ENCODE measurements around the gene KCNQ1. TPM values are rescaled to one million over a fixed set of nuclear protein-coding genes. Genes with fewer than 3 reads are reported as not detected.

Gene KCNQ1
- total and polyA plus RNA-seq, 2 donors (not counting 1 experiment from before 2014, with no cell fraction given): 21.5 to 28.8 TPM

- Histone ChIP-seq H3K4me1 (ENCODE audit: control insufficient read depth in 2 of 2, insufficient read depth in 2 of 2, low read length in 2 of 2) (no peaks in the 10 kb centered on the region), H3K27ac (ENCODE audit: low read length in 2 of 2) (no peak overlapping the region), H3K79me2 (ENCODE audit: control insufficient read depth, insufficient read depth, low read length) (no peaks in the 10 kb centered on the region), H3K9me3 (ENCODE audit: control extremely low read depth in 1 of 3, control insufficient read depth in 2 of 3, insufficient read depth in 1 of 3, low read length in 2 of 3) (peaks cover 0 to 11% (median 2%) of the 10 kb centered on the region in 3 donors), H3K4me3 (ENCODE audit: control extremely low read depth in 1 of 5, extremely low read depth in 1 of 5, insufficient read depth in 1 of 5, low read depth in 2 of 5, low read length in 4 of 5) (no peak overlapping the region), H3K4me2 (replicated peaks; ENCODE audit: low read depth, low read length, poor library complexity, severe bottlenecking) (no peak overlapping the region), H3K9ac (ENCODE audit: low read length) (no peak overlapping the region), H4K20me1 (ENCODE audit: control insufficient read depth, insufficient read depth, low read length, poor library complexity, severe bottlenecking) (no peaks in the 10 kb centered on the region), H3K27me3 (replicated peaks in 1 of 4; ENCODE audit: control extremely low read depth in 1 of 4, control insufficient read depth in 3 of 4, insufficient read depth in 4 of 4, low read length in 3 of 4) (no peaks in the 10 kb centered on the region), H3K36me3 (replicated peaks in 1 of 2; ENCODE audit: control extremely low read depth in 1 of 2, control insufficient read depth in 1 of 2, extremely low read depth in 1 of 2, insufficient read depth in 2 of 2, low read length in 1 of 2) (peaks cover 0 to 16% of the 10 kb centered on the region in 2 experiments), H2AFZ (ENCODE audit: insufficient read depth, low read depth, low read length, poor library complexity, severe bottlenecking) (no peak overlapping the region)
- CTCF ChIA-PET: no interaction called here
- H3K27me3 Mint-ChIP-seq: no peaks in the 10 kb centered on the region
- no peaks in the 10 kb centered on the region for H3K9me3 Mint-ChIP-seq (ENCODE audit: insufficient read depth)
- intact Hi-C loops (cut with micrococcal nuclease): no loop called here
- ATAC-seq (ENCODE audit: low read depth) (no peak), DNase-seq (no peak)
- no peak overlapping the region for H3K27ac Mint-ChIP-seq
- POLR2A ChIA-PET: no interaction called here
- no peak overlapping the region for H3K4me3 Mint-ChIP-seq
- no peak for TF ChIP-seq EZH2 (IDR thresholded peaks at IDR 0.05; ENCODE audit: borderline replicate concordance, insufficient read depth, low read depth, low read length, poor library complexity, severe bottlenecking)
- TF ChIP-seq CTCF (IDR thresholded peaks at IDR 0.05): no peak
- H3K4me1 Mint-ChIP-seq: peaks cover 3% of the 10 kb centered on the region
- 95% methylated on average over 11 of the region's 11 CpGs for WGBS (ENCODE audit: insufficient coverage)
Observed at GRCh38 chr11:2665526-2666400, 221.0 kb downstream of the KCNQ1 start.

GRCh38 chr11:2666401-2666741 is 221.6 kb downstream of the KCNQ1 start:
- CTCF ChIA-PET: no interaction called here
- DNase-seq: no peak
- H3K79me2 ChIP-seq (ENCODE audit: control insufficient read depth, insufficient read depth, low read length): no peaks in the 10 kb centered on the region
- H3K27ac ChIP-seq (ENCODE audit: low read length in 2 of 2): no peak overlapping the region
- H3K27me3 ChIP-seq (replicated peaks in 1 of 4; ENCODE audit: control extremely low read depth in 1 of 4, control insufficient read depth in 3 of 4, insufficient read depth in 4 of 4, low read length in 3 of 4): no peaks in the 10 kb centered on the region
- 97% methylated on average over 6 of the region's 6 CpGs for WGBS (ENCODE audit: insufficient coverage)
- Mint-ChIP-seq H3K9me3 (ENCODE audit: insufficient read depth) (no peaks in the 10 kb centered on the region), H3K27ac (no peak overlapping the region), H3K4me1 (peaks cover 7% of the 10 kb centered on the region), H3K27me3 (no peaks in the 10 kb centered on the region), H3K4me3 (no peak overlapping the region)
- TF ChIP-seq EZH2 (IDR thresholded peaks at IDR 0.05; ENCODE audit: borderline replicate concordance, insufficient read depth, low read depth, low read length, poor library complexity, severe bottlenecking): no peak
- no peak for TF ChIP-seq CTCF (IDR thresholded peaks at IDR 0.05)
- POLR2A ChIA-PET: no interaction called here
- H3K9me3 ChIP-seq (ENCODE audit: control extremely low read depth in 1 of 3, control insufficient read depth in 2 of 3, insufficient read depth in 1 of 3, low read length in 2 of 3): peaks cover 0 to 5% (median 0%) of the 10 kb centered on the region in 3 donors
- no peak overlapping the region for H2AFZ ChIP-seq (ENCODE audit: insufficient read depth, low read depth, low read length, poor library complexity, severe bottlenecking)
- peaks cover 3% of the 10 kb centered on the region for H4K20me1 ChIP-seq (ENCODE audit: control insufficient read depth, insufficient read depth, low read length, poor library complexity, severe bottlenecking)
- H3K36me3 ChIP-seq (replicated peaks in 1 of 2; ENCODE audit: control extremely low read depth in 1 of 2, control insufficient read depth in 1 of 2, extremely low read depth in 1 of 2, insufficient read depth in 2 of 2, low read length in 1 of 2): peaks cover 0 to 16% of the 10 kb centered on the region in 2 experiments
- no peak overlapping the region for H3K9ac ChIP-seq (ENCODE audit: low read length)
- H3K4me3 ChIP-seq (ENCODE audit: control extremely low read depth in 1 of 5, extremely low read depth in 1 of 5, insufficient read depth in 1 of 5, low read depth in 2 of 5, low read length in 4 of 5): no peak overlapping the region
- no peak for ATAC-seq (ENCODE audit: low read depth)
- H3K4me1 ChIP-seq (ENCODE audit: control insufficient read depth in 2 of 2, insufficient read depth in 2 of 2, low read length in 2 of 2): no peaks in the 10 kb centered on the region
- no peak overlapping the region for H3K4me2 ChIP-seq (replicated peaks; ENCODE audit: low read depth, low read length, poor library complexity, severe bottlenecking)
- intact Hi-C loops (cut with micrococcal nuclease): no loop called here

Measured in B cell (primary cell).